GM12878 (cell line): Measurements from ENCODE around the gene CARD10. TPM values are rescaled to one million over a fixed set of nuclear protein-coding genes. Genes with fewer than 3 reads are reported as not detected.

Experiments used
- ATF7 ChIP-seq: fragments of 450-650 bp; IDR thresholded peaks from 2 replicates; pipeline ENCODE4 v1.6.1; 2016; ENCODE audit warnings: low read depth, mild to moderate bottlenecking
- CHD2 ChIP-seq: IDR thresholded peaks from 2 replicates; pipeline ENCODE4 v1.6.1; 2011; ENCODE audit warnings: low read depth, low read length, improper control_type of control experiment, borderline replicate concordance
- ETV6 ChIP-seq, 2 experiments: fragments of 450-650 bp in 1 of 2; IDR thresholded peaks in 1 of 2; conservative IDR thresholded peaks in 1 of 2; 2 replicates each; pipeline ENCODE4 v1.6.1; 2014; ENCODE audit warnings: antibody characterized with exemption in 1 of 2, borderline replicate concordance in 1 of 2, low read depth in 1 of 2, mild to moderate bottlenecking in 1 of 2, moderate library complexity in 1 of 2
- GATAD2B ChIP-seq: fragments of 450-650 bp; conservative IDR thresholded peaks from 2 replicates; pipeline ENCODE4 v1.6.1; 2017; ENCODE audit warnings: low read depth, mild to moderate bottlenecking, moderate library complexity
- SMC3 ChIP-seq: IDR thresholded peaks from 2 replicates; pipeline ENCODE4 v1.6.1; 2011; ENCODE audit warnings: low read length, improper control_type of control experiment, borderline replicate concordance
- ZNF592 ChIP-seq: fragments of 450-650 bp; IDR thresholded peaks from 2 replicates; pipeline ENCODE4 v1.6.1; 2017; ENCODE audit warnings: mild to moderate bottlenecking, moderate library complexity
- polyA plus RNA-seq, 11 experiments: library from polyadenylated mRNA; depleted of rRNA in 4 of 11; unstranded in 6 of 11; stranded (reverse) in 5 of 11; fragments of >200 nt; fragmentation: Nextera tagmentation in 4 of 11; fragmentation: Illumina TruSeq in 1 of 11; extraction: Ambion mirVana in 4 of 11; extraction: Trizol in 1 of 11; gene quantifications; 1 replicate in 1 of 11; 2 replicates in 10 of 11; pipeline versions ENCODE4 v1.2.1 to v1.2.3, GENCODE V29; 2011 to 2016; ENCODE audit warnings: inconsistent platforms in 2 of 11, missing spikeins in 2 of 11, low read depth in 1 of 11
- total RNA-seq, 4 experiments: library from RNA; depleted of rRNA in 3 of 4; stranded (reverse); fragments of >200 nt in 3 of 4; fragmentation: Illumina TruSeq in 1 of 4; extraction: Trizol in 1 of 4; gene quantifications; 2 replicates each; pipeline versions ENCODE4 v1.2.1 to v1.2.3, GENCODE V29; 2013 to 2021
- TF ChIP-seq, protein P1 (sequence below): fragments of 450-650 bp; IDR thresholded peaks from 2 replicates; pipeline ENCODE4 v1.6.1; 2017; ENCODE audit warnings: mild to moderate bottlenecking, low read depth, inconsistent platforms; ENCODE audit not compliant: poor library complexity, severe bottlenecking

The CARD10 gene
- total and polyA plus RNA-seq, 10 of the 15 experiments (the other 5 are each of a cell fraction or from before 2014, with no cell fraction given): 0.08 to 0.10 (median 0.10) TPM; not detected in 7

DNA sequence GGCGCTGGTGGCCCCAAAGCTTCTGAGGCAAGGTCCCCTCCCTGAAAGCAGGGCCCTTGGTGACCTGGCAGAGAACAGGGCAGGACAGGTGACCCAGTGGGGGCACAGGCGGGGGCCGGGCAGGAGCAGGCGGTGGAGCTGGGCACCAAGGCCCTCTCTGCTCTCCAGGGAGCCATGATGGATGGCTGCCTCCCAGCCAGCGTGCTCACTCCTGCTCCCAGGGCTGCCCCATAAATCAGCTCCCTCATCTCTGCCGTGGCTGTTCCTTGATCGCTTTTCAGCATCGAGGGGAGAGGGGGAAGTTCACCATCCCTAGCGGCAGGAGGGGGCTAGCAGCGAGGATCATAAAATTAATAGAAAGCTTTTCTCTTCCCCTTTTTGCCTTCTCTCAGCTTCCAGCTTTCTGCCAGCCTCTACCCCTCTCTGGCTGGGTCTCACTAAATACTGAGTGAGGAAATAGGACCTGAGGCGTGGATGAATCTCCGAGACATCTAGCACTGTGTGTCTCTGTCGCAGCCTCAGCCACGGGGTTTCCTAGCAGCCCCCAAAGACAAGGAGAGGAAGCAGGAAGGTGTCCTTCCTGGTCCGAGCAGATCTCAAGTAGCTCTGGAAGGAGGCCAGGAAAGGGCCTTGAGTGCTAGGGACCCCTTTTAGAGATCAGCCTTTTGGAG lies 69.7 kb downstream of the CARD10 start (continued):
- no peak for TF ChIP-seq ZNF592
- no peak for TF ChIP-seq CHD2
- no peak for TF ChIP-seq SMC3
- TF ChIP-seq ATF7: no peak
- TF ChIP-seq, protein P1, sequence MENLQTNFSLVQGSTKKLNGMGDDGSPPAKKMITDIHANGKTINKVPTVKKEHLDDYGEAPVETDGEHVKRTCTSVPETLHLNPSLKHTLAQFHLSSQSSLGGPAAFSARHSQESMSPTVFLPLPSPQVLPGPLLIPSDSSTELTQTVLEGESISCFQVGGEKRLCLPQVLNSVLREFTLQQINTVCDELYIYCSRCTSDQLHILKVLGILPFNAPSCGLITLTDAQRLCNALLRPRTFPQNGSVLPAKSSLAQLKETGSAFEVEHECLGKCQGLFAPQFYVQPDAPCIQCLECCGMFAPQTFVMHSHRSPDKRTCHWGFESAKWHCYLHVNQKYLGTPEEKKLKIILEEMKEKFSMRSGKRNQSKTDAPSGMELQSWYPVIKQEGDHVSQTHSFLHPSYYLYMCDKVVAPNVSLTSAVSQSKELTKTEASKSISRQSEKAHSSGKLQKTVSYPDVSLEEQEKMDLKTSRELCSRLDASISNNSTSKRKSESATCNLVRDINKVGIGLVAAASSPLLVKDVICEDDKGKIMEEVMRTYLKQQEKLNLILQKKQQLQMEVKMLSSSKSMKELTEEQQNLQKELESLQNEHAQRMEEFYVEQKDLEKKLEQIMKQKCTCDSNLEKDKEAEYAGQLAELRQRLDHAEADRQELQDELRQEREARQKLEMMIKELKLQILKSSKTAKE: no peak
- no peak for TF ChIP-seq GATAD2B
- no peak for TF ChIP-seq ETV6 (conservative IDR thresholded peaks at IDR 0.05 in 1 of 2, IDR thresholded peaks at IDR 0.05 in 1 of 2; ENCODE audit: borderline replicate concordance in 1 of 2, low read depth in 1 of 2)
- TF ChIP-seq, all 136 proteins: peak for 0
